Right ventricle myocardium inferior (tissue), 1 donor: ENCODE measurements around the gene SMIM13. TPM values are rescaled to one million over a fixed set of nuclear protein-coding genes. Genes with fewer than 3 reads are reported as not detected.
A peak's percentile ranks its signal among the peaks of the same experiment; 100 is the strongest.

Experiments
- ATAC-seq: fragments of 200-7000 bp; cut with Tn5 transposase; one replicate; pipeline ENCODE4 v1.9.1; 2020; ENCODE audit warnings: mild to moderate bottlenecking, moderate library complexity
- DNase-seq: peaks from one replicate; pipeline ENCODE4 v3.0.0; 2021; ENCODE audit errors: missing footprints
- intact Hi-C: fragments of 100-400 bp; cut with DNase I; formaldehyde crosslinking; loops from one replicate; pipeline ENCODE4 v1.11.0; 2022
- total RNA-seq: library from RNA; stranded (reverse); fragmentation: NEBNext Ultra II Directional; extraction: Animal tissue kit (Norgen Biotek cat#: 25700); gene quantifications from one replicate; pipeline ENCODE4 v1.2.1, GENCODE V29; 2021
- donor health status: DM: no; HTN: yes; CAD: no; lungs with severe emphysema.

The SMIM13 gene
- total RNA-seq, 1 donor from 2014 or later = 12.6 TPM

- DNase-seq (no peak), ATAC-seq (no peak)
- intact Hi-C loops = no loop called here
Measured at GRCh38 chr6:11141295-11141694, 47.7 kb downstream of the SMIM13 start.

- intact Hi-C loops = no loop called here
- no peak for ATAC-seq
- DNase-seq = no peak
Measured at GRCh38 chr6:11142296-11143027, 48.8 kb downstream of the SMIM13 start.

- DNase-seq (peak; percentile 87), ATAC-seq (peak; percentile 82)
- intact Hi-C loops = loop anchor here (1.0 to 2.0 kb wide), 2 partner anchors 353 to 431 kb away; no protein-coding TSS in a partner anchor
Measured at GRCh38 chr6:11143394-11144371, 50.0 kb downstream of the SMIM13 start.

GRCh38 chr6:11144393-11144851 lies 50.8 kb downstream of the SMIM13 start:
- DNase-seq (peak; percentile 72), ATAC-seq (peak; percentile 89)
- intact Hi-C loops = loop anchor here (1.0 to 2.0 kb wide), 2 partner anchors 352 to 430 kb away; no protein-coding TSS in a partner anchor

GRCh38 chr6:11146117-11146826 lies 52.6 kb downstream of the SMIM13 start:
- DNase-seq (no peak), ATAC-seq (no peak)
- intact Hi-C loops = no loop called here

GRCh38 chr6:11149551-11149950 lies 55.9 kb downstream of the SMIM13 start:
- intact Hi-C loops = no loop called here
- no peak for DNase-seq
- no peak for ATAC-seq

GRCh38 chr6:11151488-11151887 lies 57.9 kb downstream of the SMIM13 start:
- no peak for ATAC-seq
- DNase-seq = no peak
- intact Hi-C loops = no loop called here

- ATAC-seq (no peak), DNase-seq (no peak)
- intact Hi-C loops = no loop called here
Measured at GRCh38 chr6:11152581-11152980, 58.9 kb downstream of the SMIM13 start.

- intact Hi-C loops = no loop called here
- ATAC-seq (no peak), DNase-seq (no peak)
Measured at GRCh38 chr6:11153447-11153846, 59.8 kb downstream of the SMIM13 start.

GRCh38 chr6:11155589-11155988 lies 62.0 kb downstream of the SMIM13 start:
- DNase-seq (no peak), ATAC-seq (no peak)
- intact Hi-C loops = no loop called here

GRCh38 chr6:11160199-11160598 lies 66.6 kb downstream of the SMIM13 start:
- intact Hi-C loops = no loop called here
- no peak for ATAC-seq
- DNase-seq = no peak

- DNase-seq (no peak), ATAC-seq (no peak)
- intact Hi-C loops = no loop called here
Measured at GRCh38 chr6:11161031-11161956, 67.7 kb downstream of the SMIM13 start.

GRCh38 chr6:11162262-11162661 lies 68.6 kb downstream of the SMIM13 start:
- ATAC-seq (no peak), DNase-seq (no peak)
- intact Hi-C loops = no loop called here

GRCh38 chr6:11163932-11164331 lies 70.3 kb downstream of the SMIM13 start:
- intact Hi-C loops = no loop called here
- DNase-seq (no peak), ATAC-seq (no peak)

GRCh38 chr6:11164717-11165646 lies 71.3 kb downstream of the SMIM13 start:
- ATAC-seq (no peak), DNase-seq (no peak)
- intact Hi-C loops = no loop called here

- intact Hi-C loops = no loop called here
- DNase-seq (no peak), ATAC-seq (no peak)
Measured at GRCh38 chr6:11166948-11167347, 73.3 kb downstream of the SMIM13 start.

GRCh38 chr6:11168091-11168635 lies 74.5 kb downstream of the SMIM13 start:
- intact Hi-C loops = no loop called here
- ATAC-seq (no peak), DNase-seq (no peak)
